Measurements from ENCODE around the gene TCERG1.

The TCERG1 gene

DNA sequence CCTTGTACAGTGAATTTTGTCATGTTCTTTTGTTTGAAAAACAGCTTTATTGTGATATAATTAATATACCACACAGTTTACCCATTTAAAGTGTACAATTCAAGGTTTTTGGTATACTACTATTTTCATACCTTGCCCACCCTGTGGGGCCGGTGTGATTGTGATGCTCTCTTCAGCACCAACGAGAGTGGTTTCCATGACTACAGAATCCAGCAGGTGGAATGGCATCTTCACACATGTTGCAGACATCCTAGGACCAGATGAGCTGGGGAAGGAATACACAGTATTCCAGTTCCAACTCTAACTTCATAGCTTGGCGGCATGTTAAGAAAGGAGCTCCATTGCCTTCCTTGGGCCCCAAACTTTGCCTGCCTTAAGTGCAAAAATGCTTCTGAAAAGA is 76.6 kb downstream of the TCERG1 start:
- Histone ChIP-seq H2BK12ac (ENCODE audit: low read length in 2 of 2) (no peak overlapping the region), H3K27me3 (ENCODE audit: control insufficient read depth in 1 of 2, insufficient read depth in 1 of 2, low read length in 2 of 2) (no peaks in the 10 kb centered on the region), H2BK15ac (ENCODE audit: low read depth, poor library complexity, severe bottlenecking) (no peak overlapping the region), H3K9me3 (ENCODE audit: control insufficient read depth, low read length) (no peaks in the 10 kb centered on the region), H3K4me2 (ENCODE audit: low read length, poor library complexity, severe bottlenecking) (no peak overlapping the region), H4K91ac (ENCODE audit: low read length) (no peak overlapping the region), H3K14ac (ENCODE audit: low read length in 2 of 2) (no peak overlapping the region), H3K36me3 (ENCODE audit: control insufficient read depth in 1 of 2, insufficient read depth in 2 of 2, low read depth in 1 of 2, low read length in 2 of 2) (no peaks in the 10 kb centered on the region), H2BK5ac (ENCODE audit: low read depth, low read length, poor library complexity, severe bottlenecking) (no peak overlapping the region), H4K8ac (ENCODE audit: low read length) (no peak overlapping the region), H3K4ac (ENCODE audit: low read depth in 1 of 2, low read length in 2 of 2) (no peak overlapping the region), H3K27ac (ENCODE audit: low read length, poor library complexity, severe bottlenecking) (no peak overlapping the region), H3K4me3 (ENCODE audit: insufficient read depth in 1 of 2, low read depth in 1 of 2, low read length in 2 of 2) (no peak overlapping the region), H2AFZ (ENCODE audit: low read depth, low read length) (no peak overlapping the region), H3K23ac (ENCODE audit: low read length in 2 of 2) (no peak overlapping the region), H3K4me1 (ENCODE audit: control insufficient read depth, insufficient read depth, low read depth, low read length) (no peaks in the 10 kb centered on the region), H3K9ac (ENCODE audit: low read length) (no peak overlapping the region), H2BK120ac (ENCODE audit: low read depth, low read length) (no peak overlapping the region), H2AK5ac (ENCODE audit: low read length, severe bottlenecking) (no peak overlapping the region), H3K18ac (ENCODE audit: low read depth in 1 of 2, low read length in 2 of 2) (no peak overlapping the region), H3K79me1 (replicated peaks; ENCODE audit: low read length, poor library complexity, severe bottlenecking) (no peaks in the 10 kb centered on the region)
- no peak for DNase-seq
- WGBS: 92% methylated on average over 3 of the region's 3 CpGs

DNA sequence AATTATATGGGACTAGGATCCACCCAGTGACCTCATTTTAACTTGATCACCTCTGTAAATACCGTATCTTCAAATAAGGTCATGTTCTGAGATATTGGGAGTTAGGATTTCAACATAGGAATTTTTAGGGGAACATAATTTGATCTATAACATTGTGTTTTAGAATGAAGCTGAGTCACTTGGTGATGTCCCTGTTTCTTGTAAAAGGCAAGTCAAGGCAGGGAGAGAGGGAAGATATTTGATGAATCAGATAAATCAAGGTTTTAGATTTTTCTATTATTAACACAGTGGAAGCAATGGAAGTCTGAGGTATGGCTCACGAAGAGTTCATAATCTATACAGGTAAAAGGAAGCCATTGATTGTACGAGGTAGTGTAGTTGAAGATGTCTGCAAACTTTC is 80.7 kb downstream of the TCERG1 start:
- Histone ChIP-seq H3K9ac (ENCODE audit: low read length) (no peak overlapping the region), H2AFZ (ENCODE audit: low read depth, low read length) (no peak overlapping the region), H4K91ac (ENCODE audit: low read length) (no peak overlapping the region), H3K27me3 (ENCODE audit: control insufficient read depth in 1 of 2, insufficient read depth in 1 of 2, low read length in 2 of 2) (no peaks in the 10 kb centered on the region), H3K4me2 (ENCODE audit: low read length, poor library complexity, severe bottlenecking) (no peak overlapping the region), H2AK5ac (ENCODE audit: low read length, severe bottlenecking) (no peak overlapping the region), H3K4me1 (ENCODE audit: control insufficient read depth, insufficient read depth, low read depth, low read length) (no peaks in the 10 kb centered on the region), H3K27ac (ENCODE audit: low read length, poor library complexity, severe bottlenecking) (no peak overlapping the region), H3K9me3 (ENCODE audit: control insufficient read depth, low read length) (no peaks in the 10 kb centered on the region), H2BK5ac (ENCODE audit: low read depth, low read length, poor library complexity, severe bottlenecking) (no peak overlapping the region), H2BK12ac (ENCODE audit: low read length in 2 of 2) (no peak overlapping the region), H2BK15ac (ENCODE audit: low read depth, poor library complexity, severe bottlenecking) (no peak overlapping the region), H3K79me1 (replicated peaks; ENCODE audit: low read length, poor library complexity, severe bottlenecking) (no peaks in the 10 kb centered on the region), H3K14ac (ENCODE audit: low read length in 2 of 2) (no peak overlapping the region), H3K36me3 (ENCODE audit: control insufficient read depth in 1 of 2, insufficient read depth in 2 of 2, low read depth in 1 of 2, low read length in 2 of 2) (no peaks in the 10 kb centered on the region), H3K18ac (ENCODE audit: low read depth in 1 of 2, low read length in 2 of 2) (no peak overlapping the region), H3K23ac (ENCODE audit: low read length in 2 of 2) (no peak overlapping the region), H3K4me3 (ENCODE audit: insufficient read depth in 1 of 2, low read depth in 1 of 2, low read length in 2 of 2) (no peak overlapping the region), H2BK120ac (ENCODE audit: low read depth, low read length) (no peak overlapping the region), H3K4ac (ENCODE audit: low read depth in 1 of 2, low read length in 2 of 2) (no peak overlapping the region), H4K8ac (ENCODE audit: low read length) (no peak overlapping the region)
- DNase-seq: no peak
- WGBS: 93% methylated on average over 3 of the region's 3 CpGs

DNA sequence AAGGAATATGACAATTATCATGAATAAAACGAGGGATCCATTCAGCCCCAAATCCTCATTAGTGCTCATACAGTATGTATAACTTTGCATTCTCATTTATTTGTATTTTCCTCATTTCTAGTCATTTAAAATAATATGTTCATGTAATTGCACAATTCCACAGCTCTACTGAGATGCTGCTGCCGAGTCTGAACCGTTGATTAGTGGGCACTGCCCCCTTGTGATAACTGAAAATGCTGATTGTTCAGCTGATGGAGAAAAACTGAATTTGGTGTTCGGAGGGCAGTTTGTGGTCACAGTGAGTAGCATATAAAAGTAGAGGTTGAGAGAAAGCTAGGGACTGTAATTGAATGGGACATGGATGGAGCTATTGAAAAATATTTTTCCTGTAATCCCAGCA is 81.1 kb downstream of the TCERG1 start:
- no peak overlapping the region for H2AK5ac ChIP-seq (ENCODE audit: low read length, severe bottlenecking)
- no peak overlapping the region for H2BK15ac ChIP-seq (ENCODE audit: low read depth, poor library complexity, severe bottlenecking)
- H3K23ac ChIP-seq (ENCODE audit: low read length in 2 of 2): no peak overlapping the region
- H4K8ac ChIP-seq (ENCODE audit: low read length): no peak overlapping the region
- H2BK5ac ChIP-seq (ENCODE audit: low read depth, low read length, poor library complexity, severe bottlenecking): no peak overlapping the region
- H3K4me2 ChIP-seq (ENCODE audit: low read length, poor library complexity, severe bottlenecking): no peak overlapping the region
- no peaks in the 10 kb centered on the region for H3K9me3 ChIP-seq (ENCODE audit: control insufficient read depth, low read length)
- no peaks in the 10 kb centered on the region for H3K79me1 ChIP-seq (replicated peaks; ENCODE audit: low read length, poor library complexity, severe bottlenecking)
- no peak overlapping the region for H3K14ac ChIP-seq (ENCODE audit: low read length in 2 of 2)
- no peak for DNase-seq
- H3K4ac ChIP-seq (ENCODE audit: low read depth in 1 of 2, low read length in 2 of 2): no peak overlapping the region
- no peak overlapping the region for H3K4me3 ChIP-seq (ENCODE audit: insufficient read depth in 1 of 2, low read depth in 1 of 2, low read length in 2 of 2)
- no peaks in the 10 kb centered on the region for H3K36me3 ChIP-seq (ENCODE audit: control insufficient read depth in 1 of 2, insufficient read depth in 2 of 2, low read depth in 1 of 2, low read length in 2 of 2)
- no peak overlapping the region for H2BK12ac ChIP-seq (ENCODE audit: low read length in 2 of 2)
- H2AFZ ChIP-seq (ENCODE audit: low read depth, low read length): no peak overlapping the region
- no peak overlapping the region for H3K18ac ChIP-seq (ENCODE audit: low read depth in 1 of 2, low read length in 2 of 2)
- H3K9ac ChIP-seq (ENCODE audit: low read length): no peak overlapping the region
- H3K27ac ChIP-seq (ENCODE audit: low read length, poor library complexity, severe bottlenecking): no peak overlapping the region
- no peaks in the 10 kb centered on the region for H3K27me3 ChIP-seq (ENCODE audit: control insufficient read depth in 1 of 2, insufficient read depth in 1 of 2, low read length in 2 of 2)
- no peak overlapping the region for H2BK120ac ChIP-seq (ENCODE audit: low read depth, low read length)
- 82% methylated on average over 3 of the region's 4 CpGs for WGBS
- H4K91ac ChIP-seq (ENCODE audit: low read length): no peak overlapping the region
- H3K4me1 ChIP-seq (ENCODE audit: control insufficient read depth, insufficient read depth, low read depth, low read length): no peaks in the 10 kb centered on the region

GRCh38 chr5:146529984-146530383 is 82.9 kb downstream of the TCERG1 start:
- Histone ChIP-seq H2BK12ac (ENCODE audit: low read length in 2 of 2) (no peak overlapping the region), H2BK15ac (ENCODE audit: low read depth, poor library complexity, severe bottlenecking) (no peak overlapping the region), H4K91ac (ENCODE audit: low read length) (no peak overlapping the region), H3K23ac (ENCODE audit: low read length in 2 of 2) (no peak overlapping the region), H3K79me1 (replicated peaks; ENCODE audit: low read length, poor library complexity, severe bottlenecking) (no peaks in the 10 kb centered on the region), H2BK5ac (ENCODE audit: low read depth, low read length, poor library complexity, severe bottlenecking) (no peak overlapping the region), H3K14ac (ENCODE audit: low read length in 2 of 2) (no peak overlapping the region), H3K4ac (ENCODE audit: low read depth in 1 of 2, low read length in 2 of 2) (no peak overlapping the region), H3K4me2 (ENCODE audit: low read length, poor library complexity, severe bottlenecking) (no peak overlapping the region), H3K9me3 (ENCODE audit: control insufficient read depth, low read length) (no peaks in the 10 kb centered on the region), H2AFZ (ENCODE audit: low read depth, low read length) (no peak overlapping the region), H4K8ac (ENCODE audit: low read length) (no peak overlapping the region), H3K27me3 (ENCODE audit: control insufficient read depth in 1 of 2, insufficient read depth in 1 of 2, low read length in 2 of 2) (no peaks in the 10 kb centered on the region), H3K27ac (ENCODE audit: low read length, poor library complexity, severe bottlenecking) (no peak overlapping the region), H3K9ac (ENCODE audit: low read length) (no peak overlapping the region), H2BK120ac (ENCODE audit: low read depth, low read length) (no peak overlapping the region), H2AK5ac (ENCODE audit: low read length, severe bottlenecking) (no peak overlapping the region), H3K18ac (ENCODE audit: low read depth in 1 of 2, low read length in 2 of 2) (no peak overlapping the region), H3K4me3 (ENCODE audit: insufficient read depth in 1 of 2, low read depth in 1 of 2, low read length in 2 of 2) (no peak overlapping the region), H3K4me1 (ENCODE audit: control insufficient read depth, insufficient read depth, low read depth, low read length) (no peaks in the 10 kb centered on the region), H3K36me3 (ENCODE audit: control insufficient read depth in 1 of 2, insufficient read depth in 2 of 2, low read depth in 1 of 2, low read length in 2 of 2) (no peaks in the 10 kb centered on the region)
- no peak for DNase-seq
- WGBS: 96% methylated on average over 2 of the region's 2 CpGs

Data from mesenchymal stem cell (in vitro differentiated cells and primary cell).